Cardiac fibroblast (primary cell): ENCODE data around the gene PGM2L1.
"Not testable (repeated sequence)": the region's sequence is repeated elsewhere in the genome, so short reads cannot be mapped to it uniquely, and the experiment has no call there.

Experiments used
- DNase-seq, 2 donors: peaks; one replicate each; pipeline versions ENCODE4 v3.0.0 to v3.0.0-alpha.2; 2010; ENCODE audit warnings: low read depth in 2 of 2
- H3K4me3 ChIP-seq, 2 donors: replicated peaks in 1 of 2; 1 replicate in 1 of 2; 2 replicates in 1 of 2; pipeline ENCODE4 v1.5.1; 2011; ENCODE audit warnings: low read depth in 2 of 2, low read length in 2 of 2, mild to moderate bottlenecking in 2 of 2, moderate library complexity in 1 of 2
- CTCF ChIP-seq: IDR thresholded peaks from one replicate; pipeline ENCODE4 v1.5.1; 2011; ENCODE audit warnings: low read depth, mild to moderate bottlenecking, low read length, inconsistent platforms

PGM2L1 gene

DNA sequence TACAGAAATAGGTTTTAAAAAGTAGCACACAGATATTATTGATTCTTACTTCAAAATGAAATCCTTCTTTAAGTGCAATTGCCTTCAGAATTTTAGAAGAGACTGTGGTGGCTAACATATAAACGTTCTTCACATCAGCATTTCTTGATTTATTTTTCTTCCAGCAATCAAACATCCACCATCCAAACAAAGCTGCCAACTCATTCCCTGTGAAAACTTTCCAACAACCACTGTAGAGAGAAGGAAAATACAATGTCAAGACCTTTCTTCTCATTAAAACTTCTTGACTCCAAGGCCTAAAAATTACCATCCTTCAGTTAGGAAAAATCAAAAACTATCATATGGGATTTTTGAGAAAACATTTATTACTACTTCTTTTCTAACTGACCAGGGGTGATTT, 52.8 kb downstream of the PGM2L1 start:
- no peak for TF ChIP-seq CTCF
- no peak for DNase-seq
- H3K4me3 ChIP-seq: no peak overlapping the region

DNA sequence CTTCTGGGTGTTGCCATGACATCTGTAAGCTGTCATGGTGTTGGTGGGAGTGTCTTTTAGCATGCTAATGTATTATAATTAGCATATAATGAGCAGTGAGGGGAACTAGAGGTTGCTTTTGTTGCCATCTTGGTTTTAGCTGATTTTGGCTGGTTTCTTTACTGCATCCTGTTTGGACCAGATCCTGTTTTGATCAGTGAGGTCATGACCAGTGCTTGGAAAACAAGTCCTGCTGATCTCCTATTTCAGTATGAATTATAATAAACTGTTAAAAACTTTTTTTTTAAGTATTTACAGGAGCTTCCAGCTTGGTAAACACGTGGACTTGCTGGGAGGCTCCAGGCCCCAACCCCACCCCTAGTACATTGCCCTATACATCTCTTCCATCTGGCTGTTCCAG, 56.3 kb downstream of the PGM2L1 start:
- DNase-seq: peak in 1 of 2 donors; percentile 44
- H3K4me3 ChIP-seq: no peak overlapping the region
- no peak for TF ChIP-seq CTCF

GRCh38 chr11:74339619-74340018, 58.6 kb downstream of the PGM2L1 start:
- DNase-seq: no peak
- TF ChIP-seq CTCF: no peak

GRCh38 chr11:74338963-74339362, 59.3 kb downstream of the PGM2L1 start:
- DNase-seq: no peak
- TF ChIP-seq CTCF: no peak
- H3K4me3 ChIP-seq: no peak overlapping the region

More at GRCh38 chr11:74339619-74340018, 58.6 kb downstream of the PGM2L1 start:
- H3K4me3 ChIP-seq: no peak overlapping the region

- no peak overlapping the region for H3K4me3 ChIP-seq
- TF ChIP-seq CTCF: no peak
- no peak for DNase-seq
These were observed 65.0 kb downstream of the PGM2L1 start for GRCh38 chr11:74333193-74333592.

DNA sequence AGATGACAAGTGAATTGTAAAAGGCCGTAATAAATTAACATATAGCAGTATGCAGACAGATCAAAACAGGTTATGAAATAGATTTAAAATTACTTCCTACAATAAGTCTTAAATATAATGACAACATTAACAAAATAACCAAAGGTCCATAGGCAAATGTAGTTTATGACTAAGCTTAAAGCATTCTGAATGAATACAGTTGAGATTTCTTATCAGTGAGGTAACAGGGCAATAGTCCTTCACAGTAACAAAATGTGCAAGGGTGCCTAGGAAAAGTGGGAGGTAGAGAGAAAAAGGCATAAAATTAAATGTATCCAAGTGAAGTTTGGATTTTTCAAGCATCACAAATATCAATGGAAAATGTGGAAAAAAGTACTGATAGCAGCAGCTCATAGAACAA, 65.9 kb downstream of the PGM2L1 start:
- no peak overlapping the region for H3K4me3 ChIP-seq
- TF ChIP-seq CTCF: no peak
- no peak for DNase-seq

- DNase-seq: not testable (repeated sequence)
These were observed 67.2 kb downstream of the PGM2L1 start for GRCh38 chr11:74331000-74331399.

More at GRCh38 chr11:74331000-74331399, 67.2 kb downstream of the PGM2L1 start:
- not testable (repeated sequence) for H3K4me3 ChIP-seq
